Measurements from ENCODE around the gene C1QTNF12.

C1QTNF12 gene, protein sequence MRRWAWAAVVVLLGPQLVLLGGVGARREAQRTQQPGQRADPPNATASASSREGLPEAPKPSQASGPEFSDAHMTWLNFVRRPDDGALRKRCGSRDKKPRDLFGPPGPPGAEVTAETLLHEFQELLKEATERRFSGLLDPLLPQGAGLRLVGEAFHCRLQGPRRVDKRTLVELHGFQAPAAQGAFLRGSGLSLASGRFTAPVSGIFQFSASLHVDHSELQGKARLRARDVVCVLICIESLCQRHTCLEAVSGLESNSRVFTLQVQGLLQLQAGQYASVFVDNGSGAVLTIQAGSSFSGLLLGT

DNA sequence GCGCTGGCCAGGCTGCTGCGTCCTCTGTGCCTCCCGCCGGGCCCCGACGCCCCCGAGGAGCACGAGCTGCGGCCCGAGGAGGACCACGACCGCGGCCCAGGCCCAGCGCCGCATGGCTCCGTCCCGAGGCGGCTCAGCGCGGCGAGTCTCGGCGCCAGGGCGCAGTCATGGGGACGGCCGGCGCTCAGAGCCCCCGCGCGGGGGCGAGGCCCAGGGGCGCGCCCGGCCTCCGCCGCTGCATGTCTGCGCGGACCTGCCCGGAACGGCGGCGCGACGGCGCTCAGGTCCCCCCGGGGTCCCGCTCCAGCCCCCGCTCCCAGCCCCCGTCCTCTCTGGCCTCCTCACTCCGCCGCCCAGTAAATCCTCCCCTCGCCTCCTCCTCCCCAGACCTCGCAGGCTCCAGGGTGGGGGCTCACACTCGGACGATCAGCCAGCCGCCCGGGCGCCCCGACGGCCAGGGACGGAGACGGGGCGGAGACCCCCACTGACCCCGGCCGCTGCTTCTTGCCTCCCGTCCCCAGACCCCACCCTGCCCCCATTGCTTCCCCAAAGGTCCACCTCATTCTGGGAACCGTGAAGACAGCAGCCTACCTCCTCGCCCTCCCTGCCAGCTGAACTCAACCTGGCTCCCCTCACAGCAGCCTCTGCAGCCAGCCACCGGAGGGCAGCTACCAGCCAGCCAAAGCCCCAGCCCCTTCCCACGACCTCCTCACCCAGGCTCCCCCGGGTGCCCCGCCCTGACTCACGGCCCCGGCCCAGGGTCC lies at the start of gene C1QTNF12:
TSS of gene C1QTNF12 (minus strand) at position 146 of the 764 bp plus-strand sequence. CDS start at position 114, 32 bp downstream.
- no peak for DNase-seq (ENCODE audit: low read depth in 1 of 2, low spot score in 1 of 2)

DNA sequence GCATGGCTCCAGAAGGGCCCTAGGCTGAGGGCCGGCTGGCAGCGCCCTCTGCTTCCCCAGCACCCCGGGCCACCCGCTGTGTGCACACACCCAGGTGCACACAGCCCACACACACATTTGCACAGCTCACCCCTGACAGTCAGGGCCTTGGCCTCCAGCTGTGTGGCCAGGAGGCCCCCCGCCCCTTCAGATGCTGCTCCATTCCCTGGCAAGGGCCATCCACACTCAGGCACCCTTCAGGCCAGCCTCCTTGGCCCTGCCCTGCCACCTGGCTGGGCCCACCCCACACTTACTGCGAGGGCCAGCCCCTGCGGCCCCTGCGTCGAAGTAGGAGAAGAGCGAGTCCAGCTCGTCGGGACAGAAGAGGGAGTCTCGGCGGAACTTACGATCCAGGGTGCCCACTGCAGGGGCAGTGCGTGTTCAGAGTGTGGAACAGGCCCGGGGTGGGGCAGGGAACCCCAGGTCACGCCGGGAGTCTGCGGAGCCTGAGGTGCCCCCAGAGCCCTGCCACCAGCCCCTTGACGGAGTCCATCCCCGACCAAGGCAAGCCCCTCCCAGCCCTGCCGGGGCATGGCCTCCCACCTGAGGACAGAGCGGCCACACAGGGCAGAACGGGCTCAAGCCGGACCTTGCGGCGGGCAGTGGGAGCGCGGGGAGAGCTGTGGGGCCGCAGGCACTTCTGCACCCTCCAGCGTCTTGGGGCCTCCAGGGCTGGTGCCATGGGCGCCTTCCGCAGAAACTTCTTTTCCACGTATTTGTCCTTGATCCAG lies 48.8 kb upstream of the C1QTNF12 start:
- DNase-seq (ENCODE audit: low read depth in 1 of 2, low spot score in 1 of 2) = no peak

DNA sequence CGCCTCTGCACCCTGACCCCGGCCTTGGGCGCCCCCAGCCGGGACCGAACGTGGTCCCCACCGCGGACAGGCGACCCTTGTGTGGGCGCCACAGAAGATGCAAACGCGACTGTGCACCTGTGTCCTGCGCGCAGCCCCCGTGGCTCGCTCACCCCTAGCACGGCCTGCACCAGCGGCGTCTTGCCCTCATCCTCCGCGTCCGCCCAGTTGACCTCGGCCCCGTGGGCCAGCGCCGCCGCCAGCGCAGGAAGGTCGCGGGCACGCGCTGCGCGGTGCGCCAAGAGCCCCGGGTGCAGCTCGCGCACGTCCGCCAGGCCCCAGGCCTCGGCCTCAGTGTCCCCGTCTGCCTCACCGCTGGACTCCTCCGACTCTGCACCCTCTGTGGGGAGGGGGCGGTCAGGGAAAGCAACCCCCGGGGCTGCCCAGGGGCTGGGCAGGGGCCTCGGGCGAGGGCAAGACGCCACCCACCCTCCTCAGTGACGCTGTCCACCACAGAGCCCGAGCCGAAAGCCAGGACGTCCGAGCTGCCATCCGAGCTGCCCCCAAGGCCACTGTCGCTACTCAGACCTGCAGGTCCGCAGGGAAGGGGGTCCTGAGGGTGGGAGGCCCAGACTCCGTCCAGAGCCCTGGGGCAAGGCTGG lies 47.8 kb upstream of the C1QTNF12 start:
- no peak for DNase-seq (ENCODE audit: low read depth in 1 of 2, low spot score in 1 of 2)

DNA sequence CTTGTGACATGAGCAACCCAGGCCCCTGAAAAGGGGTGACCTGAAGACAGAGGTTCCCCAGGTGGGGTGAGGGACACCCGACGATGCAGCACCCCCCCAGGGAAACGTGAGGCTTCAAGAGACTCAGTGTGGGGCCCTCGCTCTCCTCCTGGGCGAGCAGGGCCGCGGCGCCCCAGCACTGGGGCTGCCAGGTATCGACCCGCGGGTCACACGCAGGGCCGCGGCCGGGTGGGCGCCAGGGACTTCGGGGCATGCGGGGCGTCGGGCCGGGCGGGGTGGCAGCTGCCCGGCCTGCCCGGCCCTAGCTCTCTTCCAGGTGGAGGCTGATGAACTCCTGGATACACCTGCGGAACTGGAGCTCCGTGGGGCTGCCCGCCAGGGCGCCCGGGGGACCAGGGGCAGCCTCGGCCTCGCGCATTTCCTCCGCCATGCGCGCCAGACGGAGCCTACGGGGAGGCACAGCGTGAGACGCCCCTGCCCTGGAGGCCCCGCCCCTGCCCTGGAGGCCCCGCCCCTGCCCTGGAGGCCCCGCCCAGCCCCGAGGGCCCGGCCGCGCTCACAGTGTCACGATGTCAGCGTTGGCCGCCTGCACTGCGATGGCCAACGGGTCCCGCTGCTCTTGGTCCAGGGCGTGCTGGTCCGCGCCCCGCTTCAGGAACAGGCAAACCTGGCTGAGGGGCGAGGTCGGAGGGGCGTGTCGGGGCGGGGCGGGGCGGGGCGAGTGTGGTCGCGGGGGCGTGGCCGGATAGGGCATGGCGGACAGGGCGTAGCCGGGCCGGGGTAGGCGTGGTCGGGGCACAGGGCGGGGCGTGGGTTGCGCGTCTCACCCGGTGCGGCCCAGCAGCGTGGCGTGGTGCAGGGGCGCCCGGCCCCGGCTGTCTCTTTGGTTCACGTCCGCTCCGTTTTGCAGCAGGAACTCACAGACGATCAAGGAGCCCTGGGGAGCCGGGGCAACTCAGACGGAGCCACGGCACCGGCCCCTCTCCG lies 47.0 kb upstream of the C1QTNF12 start:
- DNase-seq (ENCODE audit: low read depth in 1 of 2, low spot score in 1 of 2) = no peak

DNA sequence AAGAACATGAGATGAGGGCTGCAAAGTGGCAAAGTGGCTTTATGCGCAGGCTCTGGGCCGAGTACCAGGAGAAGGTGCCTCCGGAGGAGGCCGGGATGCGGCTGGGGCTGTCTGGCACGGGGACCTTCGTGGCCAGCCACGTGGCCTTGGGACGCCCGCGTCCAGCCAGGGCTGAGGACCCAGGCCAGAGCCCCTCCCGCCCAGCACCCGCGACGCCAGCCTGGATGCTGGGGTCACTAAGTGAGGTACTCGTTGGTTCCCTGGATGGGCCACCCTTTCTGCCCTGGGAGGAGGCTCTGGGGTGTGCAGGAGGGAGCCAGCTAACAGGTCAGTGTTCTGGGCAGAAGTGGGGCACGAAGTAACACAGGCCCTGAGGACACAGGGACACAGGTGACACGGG lies 46.3 kb upstream of the C1QTNF12 start:
- no peak for DNase-seq (ENCODE audit: low read depth in 1 of 2, low spot score in 1 of 2)

DNA sequence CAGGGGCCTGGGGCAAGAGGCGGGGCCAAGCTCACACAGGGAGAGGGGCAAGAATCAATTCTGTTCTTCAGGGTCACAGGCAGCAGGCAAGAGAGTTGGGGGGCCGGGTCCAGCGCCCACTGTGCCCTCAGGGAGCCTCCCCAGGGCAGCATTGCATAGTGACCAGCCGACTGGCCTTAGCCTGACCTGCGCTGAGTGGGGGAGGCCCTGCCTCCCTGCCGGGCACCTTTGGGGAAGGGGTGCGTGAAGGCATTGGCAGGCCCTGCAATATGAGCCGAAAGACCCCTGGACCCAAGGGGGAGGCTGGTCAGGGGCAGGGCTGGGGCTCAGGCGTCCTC lies 45.9 kb upstream of the C1QTNF12 start:
- DNase-seq (ENCODE audit: low read depth in 1 of 2, low spot score in 1 of 2) = no peak

DNA sequence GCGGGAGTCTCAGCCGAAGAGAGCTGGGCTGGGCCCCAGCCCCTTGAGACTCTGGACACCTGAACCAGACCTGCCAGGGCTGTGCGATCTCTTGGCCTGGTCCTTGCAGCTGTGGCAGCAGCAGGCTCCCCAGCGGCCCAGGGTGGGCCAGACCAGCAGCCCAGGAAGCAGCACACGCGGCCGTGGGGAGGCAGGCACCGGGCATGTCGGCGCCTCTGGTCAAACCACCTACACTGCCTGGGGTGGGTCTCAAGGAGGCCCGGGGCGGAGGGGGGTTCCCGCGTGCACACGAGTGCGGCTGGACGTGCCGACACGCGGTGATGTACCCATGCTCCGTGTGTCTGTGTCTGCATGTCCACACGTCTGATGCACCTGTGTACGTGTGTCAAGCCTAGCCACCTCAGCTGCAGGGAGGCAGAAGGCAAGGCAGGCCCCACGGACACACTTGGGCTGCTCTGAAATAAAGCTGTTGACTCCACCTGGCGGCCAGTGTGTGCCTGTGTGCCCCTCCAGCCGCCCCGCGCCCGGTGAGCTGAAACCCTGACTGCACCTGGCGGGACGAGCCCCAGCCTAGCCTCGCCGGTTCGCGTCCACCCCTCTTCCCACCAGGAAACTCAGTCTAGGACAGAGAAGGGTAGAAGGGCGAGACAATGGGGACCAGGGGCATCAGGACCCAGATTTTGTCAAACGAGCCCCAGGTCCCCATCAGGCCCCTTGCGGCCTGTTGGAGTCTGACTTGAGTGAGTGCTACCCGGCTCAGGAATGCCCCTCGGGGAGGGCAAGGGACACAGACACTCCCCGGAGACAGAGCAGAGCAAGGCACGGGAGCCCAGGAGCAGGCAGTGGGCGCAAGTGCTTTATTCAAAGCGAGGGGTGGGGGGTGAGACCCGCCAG lies 45.3 kb upstream of the C1QTNF12 start:
- DNase-seq (ENCODE audit: low read depth in 1 of 2, low spot score in 1 of 2) = peak; percentile 51 to 53

DNA sequence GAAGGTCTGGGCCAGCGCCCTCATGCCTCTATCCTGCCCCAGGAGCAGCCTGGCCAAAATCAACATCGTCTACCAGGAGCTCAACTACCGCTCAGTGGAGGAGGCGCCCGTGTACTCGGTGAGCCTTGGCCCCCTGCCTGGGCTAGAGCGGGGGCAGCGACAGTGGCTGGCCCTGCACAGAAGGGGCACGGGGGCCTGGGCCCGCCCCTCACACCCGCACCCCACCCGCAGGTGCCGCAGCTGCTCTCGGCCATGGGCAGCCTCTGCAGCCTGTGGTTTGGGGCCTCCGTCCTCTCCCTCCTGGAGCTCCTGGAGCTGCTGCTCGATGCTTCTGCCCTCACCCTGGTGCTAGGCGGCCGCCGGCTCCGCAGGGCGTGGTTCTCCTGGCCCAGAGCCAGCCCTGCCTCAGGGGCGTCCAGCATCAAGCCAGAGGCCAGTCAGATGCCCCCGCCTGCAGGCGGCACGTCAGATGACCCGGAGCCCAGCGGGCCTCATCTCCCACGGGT lies 44.6 kb upstream of the C1QTNF12 start:
- DNase-seq (ENCODE audit: low read depth in 1 of 2, low spot score in 1 of 2) = no peak

DNA sequence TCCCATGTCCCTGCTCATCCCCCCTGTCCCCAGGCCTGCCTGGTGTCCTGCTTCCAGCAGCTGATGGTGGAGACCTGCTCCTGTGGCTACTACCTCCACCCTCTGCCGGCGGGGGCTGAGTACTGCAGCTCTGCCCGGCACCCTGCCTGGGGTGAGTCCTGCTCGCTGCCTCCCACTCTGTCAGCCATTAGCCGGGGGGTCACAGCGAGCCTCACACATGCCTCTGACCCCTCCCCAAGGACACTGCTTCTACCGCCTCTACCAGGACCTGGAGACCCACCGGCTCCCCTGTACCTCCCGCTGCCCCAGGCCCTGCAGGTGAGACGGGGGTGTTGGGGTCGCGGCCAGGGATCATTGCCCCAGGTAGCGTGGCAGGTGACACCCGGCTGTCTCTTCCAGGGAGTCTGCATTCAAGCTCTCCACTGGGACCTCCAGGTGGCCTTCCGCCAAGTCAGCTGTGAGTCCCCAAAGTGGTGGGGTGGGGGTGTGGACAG lies 43.8 kb upstream of the C1QTNF12 start:
- DNase-seq (ENCODE audit: low read depth in 1 of 2, low spot score in 1 of 2) = peak; percentile 37 to 61

DNA sequence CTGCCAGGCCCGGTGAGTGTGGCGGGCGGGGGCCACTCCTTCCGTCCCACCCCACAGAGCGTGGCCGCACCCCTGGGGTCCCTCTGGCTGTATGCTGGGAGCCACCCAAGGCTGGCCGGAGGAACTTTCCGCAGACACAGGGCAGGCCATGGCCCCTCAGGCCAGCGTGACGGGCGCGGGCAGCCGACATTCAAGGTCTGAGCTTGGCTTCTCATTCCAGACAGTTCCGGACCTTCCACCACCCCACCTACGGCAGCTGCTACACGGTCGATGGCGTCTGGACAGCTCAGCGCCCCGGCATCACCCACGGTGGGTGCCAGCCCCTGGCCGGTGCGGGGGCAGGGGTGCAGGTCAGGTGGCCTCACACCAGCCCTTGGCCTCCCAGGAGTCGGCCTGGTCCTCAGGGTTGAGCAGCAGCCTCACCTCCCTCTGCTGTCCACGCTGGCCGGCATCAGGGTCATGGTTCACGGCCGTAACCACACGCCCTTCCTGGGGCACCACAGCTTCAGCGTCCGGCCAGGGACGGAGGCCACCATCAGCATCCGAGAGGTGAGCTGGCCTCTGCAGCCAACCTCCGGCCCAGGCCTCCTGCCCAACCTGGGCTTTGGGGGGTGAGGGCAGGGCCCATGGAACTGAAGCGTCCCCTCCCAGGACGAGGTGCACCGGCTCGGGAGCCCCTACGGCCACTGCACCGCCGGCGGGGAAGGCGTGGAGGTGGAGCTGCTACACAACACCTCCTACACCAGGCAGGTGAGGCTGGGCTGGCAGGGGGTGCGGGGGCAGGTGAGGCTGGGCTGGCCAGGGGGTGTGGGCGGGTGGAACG lies 41.0 kb upstream of the C1QTNF12 start:
- DNase-seq (ENCODE audit: low read depth in 1 of 2, low spot score in 1 of 2) = no peak

DNA sequence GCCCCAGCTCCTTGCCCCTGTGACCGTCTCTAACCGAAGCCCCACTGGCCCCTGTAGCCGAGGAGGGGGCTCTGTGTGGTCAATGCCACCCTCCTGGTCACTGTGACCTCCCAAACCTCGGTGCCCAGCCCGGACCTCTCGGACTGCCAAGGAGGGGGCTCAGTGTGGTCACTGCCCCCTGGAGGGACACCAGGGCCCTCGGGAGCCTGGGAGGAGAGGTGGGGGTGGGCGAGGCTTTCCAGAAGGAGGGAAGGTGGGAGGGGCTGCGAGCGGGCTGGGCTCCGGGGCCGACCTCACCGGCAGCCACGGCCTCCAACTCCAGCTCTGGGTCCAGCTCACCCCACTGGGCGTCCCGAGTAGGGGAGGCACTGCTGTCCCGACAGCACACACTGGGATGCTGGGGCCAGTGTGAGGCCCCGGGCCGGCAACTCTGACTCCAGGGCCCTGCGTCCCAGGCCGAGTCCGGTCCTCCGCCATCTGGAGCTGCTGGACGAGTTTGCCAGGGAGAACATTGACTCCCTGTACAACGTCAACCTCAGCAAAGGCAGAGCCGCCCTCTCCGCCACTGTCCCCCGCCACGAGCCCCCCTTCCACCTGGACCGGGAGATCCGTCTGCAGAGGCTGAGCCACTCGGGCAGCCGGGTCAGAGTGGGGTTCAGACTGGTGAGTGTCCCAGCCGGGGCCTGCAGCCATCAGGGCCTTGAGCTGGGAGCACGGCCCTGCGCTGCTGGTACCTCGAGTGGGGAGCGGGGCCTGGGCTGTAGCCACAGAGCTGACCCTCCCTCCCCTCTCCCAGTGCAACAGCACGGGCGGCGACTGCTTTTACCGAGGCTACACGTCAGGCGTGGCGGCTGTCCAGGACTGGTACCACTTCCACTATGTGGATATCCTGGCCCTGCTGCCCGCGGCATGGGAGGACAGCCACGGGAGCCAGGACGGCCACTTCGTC lies 40.1 kb upstream of the C1QTNF12 start:
- no peak for DNase-seq (ENCODE audit: low read depth in 1 of 2, low spot score in 1 of 2)

DNA sequence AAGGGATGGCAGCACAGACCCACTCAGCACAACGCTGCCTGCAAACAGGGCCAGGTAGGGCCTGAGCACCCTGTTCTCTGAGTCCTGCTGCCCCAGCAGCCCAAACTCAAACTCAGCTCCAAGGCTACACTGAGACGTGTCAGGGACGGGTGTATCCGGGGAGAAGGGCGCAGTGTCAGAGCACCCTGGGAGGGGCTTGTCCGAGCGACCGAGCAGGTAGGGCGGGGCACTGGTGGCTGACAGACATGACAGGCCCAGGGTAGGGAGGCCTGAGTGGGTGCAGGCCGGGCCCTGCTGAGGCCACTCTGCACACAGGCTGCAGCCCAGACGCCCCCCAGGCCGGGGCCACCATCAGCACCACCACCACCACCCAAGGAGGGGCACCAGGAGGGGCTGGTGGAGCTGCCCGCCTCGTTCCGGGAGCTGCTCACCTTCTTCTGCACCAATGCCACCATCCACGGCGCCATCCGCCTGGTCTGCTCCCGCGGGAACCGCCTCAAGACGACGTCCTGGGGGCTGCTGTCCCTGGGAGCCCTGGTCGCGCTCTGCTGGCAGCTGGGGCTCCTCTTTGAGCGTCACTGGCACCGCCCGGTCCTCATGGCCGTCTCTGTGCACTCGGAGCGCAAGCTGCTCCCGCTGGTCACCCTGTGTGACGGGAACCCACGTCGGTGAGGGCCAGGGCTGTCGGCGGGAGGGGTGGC lies 39.2 kb upstream of the C1QTNF12 start:
- no peak for DNase-seq (ENCODE audit: low read depth in 1 of 2, low spot score in 1 of 2)

DNA sequence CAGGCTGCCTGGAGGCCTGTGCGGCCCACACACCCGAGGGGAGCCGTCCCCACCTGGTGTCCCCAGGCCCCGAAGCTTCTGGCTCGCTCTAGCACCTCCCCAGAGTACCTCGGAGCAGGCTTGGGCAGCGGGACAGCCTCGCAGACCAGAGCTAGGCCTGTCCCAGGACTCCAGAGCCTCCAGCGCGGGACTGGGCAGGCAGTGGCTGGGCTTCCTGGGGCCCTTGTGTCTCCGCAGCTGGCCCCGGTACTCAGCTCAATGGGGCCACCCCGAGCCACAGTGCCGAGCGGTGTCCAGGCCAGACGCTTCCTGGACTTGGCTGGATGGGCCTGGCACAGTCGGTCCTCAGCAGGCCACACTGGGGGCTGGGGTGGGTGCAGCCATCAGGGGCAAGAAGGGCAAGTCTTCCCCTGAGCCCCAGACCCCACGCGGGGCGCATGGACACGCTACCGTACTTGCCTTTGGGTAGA lies 38.6 kb upstream of the C1QTNF12 start:
- no peak for DNase-seq (ENCODE audit: low read depth in 1 of 2, low spot score in 1 of 2)

DNA sequence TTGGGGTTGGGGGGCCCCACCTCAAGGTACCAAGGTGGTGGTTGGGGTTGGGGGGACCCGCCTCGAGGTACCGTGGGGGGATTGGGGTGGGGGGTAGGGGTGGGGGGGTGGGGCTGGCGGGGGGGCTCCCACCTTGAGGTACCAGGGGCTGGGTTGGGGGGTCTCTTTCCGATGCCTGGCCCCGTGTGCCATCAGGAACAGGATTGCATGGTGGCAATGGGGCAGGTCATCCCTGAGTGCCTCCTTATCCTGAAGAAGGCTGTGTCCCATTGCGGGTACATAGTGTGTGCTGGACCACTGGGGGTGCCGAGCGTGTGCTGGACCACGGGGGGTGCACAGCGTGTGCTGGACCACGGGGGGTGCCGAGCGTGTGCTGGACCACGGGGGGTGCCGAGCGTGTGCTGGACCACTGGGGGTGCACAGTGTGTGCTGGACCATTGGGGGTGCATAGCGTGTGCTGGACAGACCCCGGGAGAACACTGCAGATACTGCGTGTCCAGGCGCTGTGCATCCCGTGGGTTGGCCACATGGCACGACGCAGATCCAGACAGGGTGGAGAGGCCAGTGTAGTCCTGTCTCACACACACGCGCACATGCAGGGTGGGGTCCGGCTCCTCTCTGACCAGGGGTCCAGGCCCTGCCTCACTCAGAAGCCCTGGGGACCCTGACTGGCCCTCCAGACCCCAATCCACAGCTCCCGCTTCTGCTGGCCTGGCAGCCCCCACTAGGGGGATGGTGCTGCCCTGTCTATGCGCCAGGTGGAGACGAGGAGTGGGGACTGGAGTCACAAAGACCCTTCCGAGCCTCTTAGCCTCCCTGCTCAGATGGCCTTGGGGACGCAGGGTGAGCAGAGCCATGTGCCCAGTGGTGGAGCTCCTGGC lies 37.9 kb upstream of the C1QTNF12 start:
- no peak for DNase-seq (ENCODE audit: low read depth in 1 of 2, low spot score in 1 of 2)

DNA sequence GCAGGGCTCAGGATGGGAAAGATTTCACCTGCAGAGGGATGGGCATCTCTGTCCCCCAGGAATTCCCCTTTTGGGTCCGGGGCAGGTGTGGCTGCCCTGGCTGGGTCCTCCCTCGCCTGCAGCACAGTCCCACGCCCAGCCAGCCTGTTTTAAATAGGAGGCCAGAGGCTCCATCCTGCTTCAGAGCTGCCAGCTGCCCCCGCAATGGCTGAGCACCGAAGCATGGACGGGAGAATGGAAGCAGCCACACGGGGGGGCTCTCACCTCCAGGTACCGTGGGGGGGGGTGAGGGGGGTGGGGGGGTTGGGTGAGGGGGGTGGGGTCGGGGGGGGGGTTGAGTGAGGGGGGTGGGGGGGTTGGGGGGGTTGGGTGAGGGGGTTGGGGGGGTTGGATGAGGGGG lies 37.3 kb upstream of the C1QTNF12 start:
- DNase-seq (ENCODE audit: low read depth in 1 of 2, low spot score in 1 of 2) = no peak
